Small intestine (tissue), 7 donors: Measurements from ENCODE around the gene DNAJC25. TPM values are rescaled to one million over a fixed set of nuclear protein-coding genes. Genes with fewer than 3 reads are reported as not detected.

Experiments used
- DNase-seq, 2 donors: peaks; one replicate each; pipeline versions ENCODE4 v3.0.0 to v3.0.0-alpha.2; 2013
- FAIRE-seq: peaks from 2 replicates; lab custom pipeline; 2012; peaks lifted over from hg19 to GRCh38; lab: Jason Lieb, UNC
- H3K27ac ChIP-seq, 3 donors: one replicate each; pipeline ENCODE4 v1.5.1; 2013; ENCODE audit warnings: low read length in 2 of 3, mild to moderate bottlenecking in 2 of 3, control low read depth in 1 of 3, inconsistent platforms in 1 of 3, low read depth in 1 of 3, moderate library complexity in 1 of 3
- H3K27me3 ChIP-seq, 3 donors: one replicate each; pipeline ENCODE4 v1.6.1; 2013; ENCODE audit warnings: low read length in 3 of 3, inconsistent platforms in 1 of 3; ENCODE audit not compliant: control insufficient read depth in 3 of 3, insufficient read depth in 3 of 3
- H3K36me3 ChIP-seq, 3 donors: one replicate each; pipeline ENCODE4 v1.6.1; 2013; ENCODE audit warnings: low read length in 3 of 3, inconsistent platforms in 1 of 3, low read depth in 1 of 3, mild to moderate bottlenecking in 1 of 3, moderate library complexity in 1 of 3; ENCODE audit not compliant: control insufficient read depth in 3 of 3, insufficient read depth in 2 of 3
- H3K4me1 ChIP-seq, 3 donors: one replicate each; pipeline ENCODE4 v1.6.1; 2013; ENCODE audit warnings: low read length in 2 of 3, inconsistent platforms in 1 of 3, low read depth in 1 of 3, mild to moderate bottlenecking in 1 of 3, moderate library complexity in 1 of 3; ENCODE audit not compliant: control insufficient read depth in 3 of 3, insufficient read depth in 2 of 3
- H3K4me3 ChIP-seq, 3 donors: one replicate each; pipeline ENCODE4 v1.5.1; 2013; ENCODE audit warnings: low read length in 3 of 3, control low read depth in 1 of 3, inconsistent platforms in 1 of 3, low read depth in 1 of 3, mild to moderate bottlenecking in 1 of 3, moderate library complexity in 1 of 3
- H3K9me3 ChIP-seq, 2 donors: one replicate each; pipeline ENCODE4 v1.6.1; 2013; ENCODE audit warnings: low read depth in 1 of 2, low read length in 1 of 2; ENCODE audit not compliant: control insufficient read depth in 2 of 2, insufficient read depth in 1 of 2
- WGBS, 3 donors: extraction: QIAGEN DNeasy Blood & Tissue Kit; methylation state at CpG; one replicate each; pipeline ENCODE4 v1.1.7; 2013; 5-methylcytosine and 5-hydroxymethylcytosine counted together
- polyA plus RNA-seq, 4 donors: library from polyadenylated mRNA; stranded (reverse) in 3 of 4; unstranded in 1 of 4; fragments of 200-250 nt in 3 of 4; fragments of 120-200 nt in 1 of 4; gene quantifications; one replicate each; pipeline versions ENCODE4 v1.2.1 to v1.2.3, GENCODE V29; 2013
- donor health status: healthy with polysubstance abuse.
- donor health status: control.
- donor health status: control.
- donor health status: Bipolar disorder and iron deficiency.
- donor health status: healthy.

The DNAJC25 gene
- polyA plus RNA-seq, 4 donors: 2.7 to 14.3 (median 7.2) TPM

DNA sequence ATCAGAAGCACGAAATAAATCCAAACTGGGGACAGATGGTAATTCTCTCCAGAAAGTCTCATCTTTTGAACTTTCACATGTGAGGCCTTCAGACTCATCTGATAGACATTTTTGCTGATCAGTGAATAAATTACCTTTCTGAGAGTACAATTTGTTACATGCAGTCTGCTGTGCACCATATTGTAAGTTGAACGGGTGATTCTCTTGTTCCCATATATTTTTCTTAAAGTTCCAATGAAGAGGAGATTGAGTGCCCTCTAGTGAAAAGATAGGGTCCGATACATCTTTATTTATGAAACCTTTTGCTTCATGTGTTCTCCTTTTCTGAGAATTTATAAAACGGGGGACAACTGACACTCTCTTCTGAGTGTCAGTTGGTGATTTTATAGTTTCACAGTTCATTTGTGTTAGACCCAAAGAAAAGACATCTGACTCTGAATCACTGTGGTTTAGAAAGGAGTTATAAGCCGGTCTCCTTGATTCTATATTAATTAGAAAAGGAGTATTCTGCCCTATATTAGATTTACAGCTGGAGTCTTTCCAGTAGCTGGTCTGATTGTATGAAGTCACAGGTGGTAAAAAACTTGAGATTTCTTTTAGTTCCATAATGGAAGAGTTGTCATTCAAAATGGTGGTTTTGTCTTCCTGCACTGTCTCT lies 60.7 kb downstream of the DNAJC25 start:
- Histone ChIP-seq H3K4me1 (no peaks in the 10 kb centered on the region), H3K27me3 (no peaks in the 10 kb centered on the region), H3K27ac (no peak overlapping the region), H3K4me3 (no peak overlapping the region), H3K9me3 (no peaks in the 10 kb centered on the region), H3K36me3 (peaks cover 0 to 2% (median 0%) of the 10 kb centered on the region in 3 donors)
- DNase-seq: peak; percentile 43 to 59
- FAIRE-seq: no peak
- 44 to 48% (median 46%) methylated on average over 5 of the region's 5 CpGs for WGBS, 3 donors

GRCh38 chr9:111696796-111697195 lies 65.7 kb downstream of the DNAJC25 start:
- no peaks in the 10 kb centered on the region for H3K36me3 ChIP-seq
- FAIRE-seq (no peak), DNase-seq (no peak)
- H3K9me3 ChIP-seq: peaks cover 0 to 6% of the 10 kb centered on the region in 2 donors
- no peak overlapping the region for H3K4me3 ChIP-seq
- H3K27ac ChIP-seq: no peak overlapping the region
- H3K4me1 ChIP-seq: peaks cover 0 to 7% (median 0%) of the 10 kb centered on the region in 3 donors
- H3K27me3 ChIP-seq: no peaks in the 10 kb centered on the region

DNA sequence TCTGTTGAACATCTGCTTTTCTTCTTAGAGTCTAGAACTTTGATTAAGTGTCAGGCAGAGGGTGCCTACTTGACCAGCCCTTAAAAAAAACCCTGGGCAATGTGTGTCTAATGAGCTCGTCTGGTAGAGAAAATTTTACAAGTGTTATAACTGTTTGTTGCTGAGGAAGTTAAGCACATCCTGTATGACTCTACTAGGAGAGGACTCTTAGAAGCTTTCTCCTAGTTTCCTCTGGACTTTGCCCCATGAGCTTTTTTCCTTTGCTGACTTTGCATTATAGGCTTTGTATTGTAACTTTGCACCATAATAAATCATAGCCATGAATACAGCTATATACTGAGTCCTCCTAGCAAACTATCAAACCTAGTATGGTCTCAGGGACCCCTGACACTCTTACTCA lies 69.6 kb downstream of the DNAJC25 start:
- 10 to 35% (median 11%) methylated on average over 1 of the region's 1 CpG for WGBS, 3 donors
- peaks cover 0 to 6% of the 10 kb centered on the region in 2 donors for H3K9me3 ChIP-seq
- peak overlapping the region in 2 of 3 donors; percentile 60 to 74 for H3K27ac ChIP-seq
- peaks cover 0 to 10% (median 0%) of the 10 kb centered on the region in 3 donors for H3K4me1 ChIP-seq
- no peak overlapping the region for H3K4me3 ChIP-seq
- peak; percentile 86 to 96 for DNase-seq
- no peaks in the 10 kb centered on the region for H3K36me3 ChIP-seq
- no peaks in the 10 kb centered on the region for H3K27me3 ChIP-seq
- peak; percentile 26 for FAIRE-seq

Other genes starting within 250 kb of the DNAJC25 start
- gene ECPAS, start 147.0 kb upstream of the DNAJC25 start, polyA plus RNA-seq: 10 to 100 TPM; 24.0 to 61.7 (median 26.1) TPM
- under 1 TPM in 2 of 4 donors, not detected in 2; 0.51 to 0.72 TPM for gene ZNF483, start 106.2 kb upstream of the DNAJC25 start, polyA plus RNA-seq
- gene PTGR1, start 31.7 kb upstream of the DNAJC25 start, polyA plus RNA-seq: 1,000 to 10,000 TPM in 1 of 4 donors, 100 to 1,000 TPM in 3; 104 to 1,002 (median 280) TPM
- 10 to 100 TPM; 28.1 to 50.8 (median 40.7) TPM for gene GNG10, start 30.3 kb downstream of the DNAJC25 start, polyA plus RNA-seq
- gene SHOC1, start 163.6 kb downstream of the DNAJC25 start, polyA plus RNA-seq: under 1 TPM in 2 of 4 donors, not detected in 2; 0.04 to 0.12 TPM